Brain microvascular endothelial cell (primary cell): ENCODE measurements around the gene PHF1.

Source experiments
- DNase-seq: peaks from one replicate; pipeline ENCODE4 v3.0.0-alpha.2; 2020
- H3K27ac ChIP-seq: fragments of 250-450 bp; sonication (Bioruptor Pico); 2 replicates; pipeline ENCODE4 v1.5.1; 2020; ENCODE audit warnings: mild to moderate bottlenecking, moderate library complexity
- H3K27me3 ChIP-seq: fragments of 250-450 bp; sonication (Bioruptor Pico); replicated peaks from 2 replicates; pipeline ENCODE4 v1.5.1; 2020; ENCODE audit warnings: mild to moderate bottlenecking
- H3K36me3 ChIP-seq: fragments of 250-450 bp; sonication (Bioruptor Pico); replicated peaks from 2 replicates; pipeline ENCODE4 v1.5.1; 2020; ENCODE audit warnings: mild to moderate bottlenecking
- H3K4me3 ChIP-seq: 2 replicates; pipeline ENCODE4 v1.5.1; 2011; ENCODE audit warnings: low read depth, mild to moderate bottlenecking, control low read depth, low read length, moderate library complexity
- CTCF ChIP-seq: IDR thresholded peaks from 2 replicates; pipeline ENCODE4 v1.5.1; 2011; ENCODE audit warnings: low read depth, mild to moderate bottlenecking, moderate library complexity, low read length, control low read depth, inconsistent platforms; ENCODE audit errors: missing control alignments
- in situ Hi-C: cut with HindIII; loops from 2 replicates; pipeline ENCODE4 v1.10.0; 2017; ENCODE audit warnings: low sequenced_read_pairs, low pct_ligation_motif_present

Gene PHF1

DNA sequence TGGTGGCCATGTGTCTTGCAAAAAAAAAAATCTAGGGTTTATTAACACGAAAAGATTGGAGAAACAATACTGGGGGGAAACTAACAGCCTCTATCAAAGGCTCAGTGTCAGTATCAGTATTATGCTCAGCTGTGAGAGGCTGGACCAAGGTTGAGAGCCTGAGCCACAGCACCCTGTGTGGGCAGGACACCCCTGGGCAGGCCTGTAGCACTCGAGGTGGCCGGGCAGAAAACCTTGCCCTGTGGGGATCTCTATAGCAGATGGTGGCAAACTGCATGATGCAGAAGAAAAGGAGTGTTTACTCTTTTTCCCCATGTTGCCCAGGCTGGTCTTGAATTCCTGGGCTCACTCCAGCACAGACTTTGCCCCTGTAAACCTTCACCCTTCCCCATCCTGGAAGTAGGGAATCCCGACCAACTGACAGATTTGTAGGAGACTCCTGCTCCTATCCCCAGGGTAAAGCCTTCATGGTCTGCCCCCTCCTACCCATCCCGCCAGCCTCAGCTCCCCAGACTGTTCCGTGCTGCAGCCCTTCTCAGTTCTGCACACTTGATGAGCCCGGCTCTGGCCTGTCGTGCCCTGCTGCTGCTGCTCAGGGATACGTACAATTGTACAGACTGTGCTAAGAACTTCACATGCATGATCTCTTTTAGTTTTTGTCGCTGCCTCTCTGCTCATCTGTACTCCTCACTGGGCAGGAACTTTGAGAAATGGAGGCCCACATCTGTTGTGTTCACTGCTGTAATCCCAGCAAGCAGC lies 27.2 kb upstream of the PHF1 start:
- Histone ChIP-seq H3K4me3 (no peak overlapping the region), H3K27ac (no peak overlapping the region), H3K36me3 (no peaks in the 10 kb centered on the region), H3K27me3 (no peaks in the 10 kb centered on the region)
- in situ Hi-C loops: no loop called here
- no peak for DNase-seq
- no peak for TF ChIP-seq CTCF

DNA sequence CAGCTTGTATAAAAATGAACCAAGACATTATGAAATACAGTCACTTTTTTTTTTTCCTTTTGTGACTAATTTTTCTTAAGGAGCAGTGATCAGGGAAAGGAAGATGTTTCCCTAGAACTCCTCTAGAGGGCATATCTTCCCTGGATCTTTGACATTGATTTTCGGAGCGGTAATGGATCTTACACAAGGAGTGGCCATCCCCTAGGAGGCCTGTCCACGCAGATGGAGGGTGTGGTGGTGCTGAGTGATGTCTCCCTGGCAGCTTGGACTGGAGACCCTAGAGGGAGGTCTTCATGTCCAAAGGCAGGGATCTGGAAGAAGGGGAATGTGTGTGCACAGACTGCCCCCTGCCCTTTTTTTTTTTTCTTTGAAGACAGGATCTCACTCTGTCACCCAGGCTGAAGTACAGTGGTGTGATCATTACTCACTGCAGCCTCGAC lies 26.2 kb upstream of the PHF1 start:
- H3K27ac ChIP-seq: no peak overlapping the region
- in situ Hi-C loops: no loop called here
- peak; percentile 38 for DNase-seq
- H3K4me3 ChIP-seq: no peak overlapping the region
- peak; percentile 61 for TF ChIP-seq CTCF
- no peaks in the 10 kb centered on the region for H3K27me3 ChIP-seq
- H3K36me3 ChIP-seq: no peaks in the 10 kb centered on the region

DNA sequence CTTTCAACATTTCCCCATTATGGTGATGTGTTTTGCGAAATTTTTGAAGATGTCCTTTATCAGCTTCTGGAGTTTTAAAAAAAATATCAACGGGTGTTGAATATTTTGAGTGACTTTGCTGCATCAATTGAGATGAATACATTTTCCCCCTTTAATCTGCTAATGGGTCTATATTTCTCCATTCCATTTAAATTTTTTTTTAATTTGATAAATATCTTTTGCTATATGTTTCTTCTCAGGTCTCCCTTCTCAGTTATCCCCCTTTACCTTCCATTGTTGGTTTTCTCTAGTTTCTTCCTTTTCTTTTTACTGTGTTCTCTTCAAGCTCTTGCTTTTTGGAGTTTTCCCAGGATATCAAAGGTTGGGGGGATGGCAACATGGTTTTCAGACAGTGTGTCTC lies 20.6 kb upstream of the PHF1 start:
- no peak overlapping the region for H3K4me3 ChIP-seq
- no peak overlapping the region for H3K27ac ChIP-seq
- no peaks in the 10 kb centered on the region for H3K36me3 ChIP-seq
- H3K27me3 ChIP-seq: no peaks in the 10 kb centered on the region
- no peak for DNase-seq
- in situ Hi-C loops: no loop called here
- TF ChIP-seq CTCF: no peak

DNA sequence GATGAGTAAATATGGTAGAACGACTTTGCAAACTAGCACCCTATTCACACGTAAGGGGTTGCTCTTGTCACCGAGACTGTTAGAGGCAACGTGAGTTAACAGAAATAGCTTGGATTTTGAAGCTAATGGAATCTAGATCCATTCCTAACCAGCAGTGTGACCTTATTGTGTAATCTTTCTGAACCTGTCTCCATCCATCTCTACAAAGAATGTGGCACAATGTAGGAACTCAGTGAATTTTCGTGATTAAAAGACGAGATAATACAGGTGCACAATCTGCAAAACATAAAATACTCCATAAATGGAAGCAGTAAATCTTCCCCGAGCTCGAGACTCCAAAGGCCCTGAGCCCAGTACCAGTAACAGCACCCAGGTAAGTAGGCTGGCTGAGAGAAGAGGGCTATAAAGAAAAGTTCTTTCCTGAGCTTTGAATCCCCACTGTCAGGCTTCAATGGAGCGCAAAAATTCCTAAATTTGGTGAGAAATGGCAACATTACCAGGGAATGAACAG lies 20.0 kb upstream of the PHF1 start:
- no peak for TF ChIP-seq CTCF
- H3K27ac ChIP-seq: peak overlapping the region; percentile 55
- DNase-seq: no peak
- H3K4me3 ChIP-seq: peak overlapping the region; percentile 20
- H3K36me3 ChIP-seq: no peaks in the 10 kb centered on the region
- in situ Hi-C loops: no loop called here
- no peaks in the 10 kb centered on the region for H3K27me3 ChIP-seq

- H3K27me3 ChIP-seq: no peaks in the 10 kb centered on the region
- peak; percentile 98 for TF ChIP-seq CTCF
- in situ Hi-C loops: no loop called here
- peak; percentile 100 for DNase-seq
- no peaks in the 10 kb centered on the region for H3K36me3 ChIP-seq
- H3K4me3 ChIP-seq: peak within 1 kb of the TSS; percentile 97
- H3K27ac ChIP-seq: peak within 1 kb of the TSS; percentile 73
These were observed 19.4 kb upstream of the PHF1 start, which contains the start of gene KIFC1 for GRCh38 chr6:33391278-33391921. KIFC1 (plus strand) TSS chr6:33391823; CDS start chr6:33391986, 163 bp downstream.
